CD4-positive, alpha-beta T cell treated with Interleukin-4 for 4 hours (primary cell): ENCODE results near the gene HHIPL2.
A peak's percentile ranks its signal among the peaks of the same experiment; 100 is the strongest.

Experiments used
- DNase-seq: peaks from one replicate; pipeline ENCODE4 v3.0.0-alpha.2; 2020

The HHIPL2 gene

GRCh38 chr1:222547944-222548671, at the start of gene HHIPL2:
Gene HHIPL2, minus strand, starts transcription at chr1:222548104. Its CDS starts 60 bp downstream, at chr1:222548044.
- DNase-seq, result no peak

DNA sequence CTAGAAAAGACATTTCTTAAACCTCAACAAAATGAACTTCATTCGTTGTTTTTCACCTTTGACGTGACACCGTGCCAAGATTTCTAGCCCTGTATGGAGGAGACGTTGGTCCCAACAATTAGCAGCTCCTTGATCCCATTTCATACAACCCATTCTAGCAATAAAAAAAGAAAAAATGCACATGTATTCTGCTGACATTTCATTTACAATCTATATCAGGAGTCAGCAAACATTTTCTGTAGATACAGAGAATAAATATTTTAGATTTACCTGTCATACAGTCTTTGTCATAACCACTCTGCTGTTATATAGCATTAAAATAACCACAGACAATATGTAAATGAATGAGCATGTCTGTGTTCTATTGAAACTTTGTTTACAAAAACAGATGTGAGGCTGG, 48.8 kb upstream of the HHIPL2 start:
- no peak for DNase-seq

DNA sequence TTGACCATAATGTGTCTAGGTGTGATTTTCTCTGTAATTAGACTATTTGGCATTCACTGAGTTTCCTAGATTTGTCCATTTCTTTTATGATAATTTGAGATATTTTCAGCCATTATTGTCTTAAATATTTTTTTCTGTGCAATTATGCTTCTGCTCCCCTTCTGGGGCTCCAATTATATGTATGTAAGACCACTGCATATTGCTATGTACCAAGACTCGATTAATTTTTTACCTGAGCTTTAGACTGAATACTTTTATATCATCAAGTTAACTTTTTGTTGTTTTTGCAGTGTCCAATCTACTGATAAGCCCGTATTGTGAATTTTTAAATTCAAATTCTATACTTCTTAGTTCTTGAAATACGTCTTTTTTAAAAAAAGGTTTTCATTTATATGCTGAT, 46.9 kb upstream of the HHIPL2 start:
- no peak for DNase-seq

- no peak for DNase-seq
Observed at GRCh38 chr1:222592171-222592570, 44.3 kb upstream of the HHIPL2 start.

DNA sequence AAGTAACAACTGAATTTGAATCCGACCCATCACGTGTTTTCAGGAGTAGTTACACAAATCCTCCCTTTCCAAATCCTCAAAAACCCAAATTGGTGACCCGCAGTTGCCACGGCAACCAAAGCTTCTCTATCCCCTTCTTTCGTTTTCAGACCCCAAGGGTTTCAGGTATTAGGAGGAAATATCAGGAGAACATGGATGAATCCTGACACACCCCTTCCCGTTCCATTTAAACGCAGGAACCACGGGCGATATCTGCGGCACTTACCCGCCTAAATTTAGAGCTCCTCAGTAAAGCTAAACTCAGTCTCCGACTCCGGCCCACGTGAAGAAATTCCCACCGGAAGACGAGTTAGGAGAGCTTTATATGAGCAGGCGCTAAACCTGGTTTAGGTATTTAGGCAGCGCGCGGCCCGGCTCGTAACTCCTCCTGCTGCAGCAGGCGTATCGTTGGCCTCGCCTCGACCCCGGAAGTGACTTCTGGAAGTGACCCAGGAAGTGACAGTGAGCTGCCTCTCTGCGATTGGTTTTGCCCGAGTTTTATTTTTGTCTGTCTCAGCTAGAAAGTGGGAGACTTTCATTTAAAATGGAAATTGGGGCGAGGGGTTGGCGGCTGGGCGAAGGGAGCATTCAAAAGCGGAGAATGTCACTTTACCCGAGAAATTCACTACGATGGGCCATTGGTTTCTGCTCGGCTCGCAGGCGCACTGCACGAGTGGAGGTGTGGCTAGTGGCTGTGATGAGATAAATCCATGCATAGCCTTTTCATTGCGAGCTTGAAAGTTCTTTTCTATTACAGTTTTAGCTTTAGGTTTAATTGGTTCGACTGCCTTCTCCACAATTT, 41.8 kb upstream of the HHIPL2 start, which contains the start of gene TAF1A:
TAF1A (minus strand) TSS at position 472 of the 841 bp plus-strand sequence.
- DNase-seq, result peak; percentile 85

- DNase-seq, result no peak
Observed at GRCh38 chr1:222588135-222588534, 40.2 kb upstream of the HHIPL2 start.

DNA sequence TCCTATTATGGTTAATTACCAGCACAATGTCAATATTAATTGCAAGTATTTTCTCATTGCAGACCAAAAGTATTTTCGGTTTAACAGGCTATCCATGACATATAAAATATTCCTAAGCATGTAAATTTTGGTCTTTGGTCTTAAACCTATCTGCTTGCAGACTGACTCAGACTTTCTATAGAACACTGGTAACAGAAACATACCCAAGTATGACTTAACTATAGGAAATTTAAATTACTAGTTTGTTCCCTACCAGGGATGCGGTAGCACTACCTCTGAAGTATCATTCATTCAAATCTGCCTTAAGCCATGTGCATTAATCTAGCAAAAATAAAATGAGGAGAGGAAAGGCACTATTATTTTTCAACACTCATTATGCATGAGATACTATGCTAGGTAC, 38.9 kb upstream of the HHIPL2 start:
- no peak for DNase-seq

- DNase-seq, result no peak
Observed at GRCh38 chr1:222583079-222583478, 35.2 kb upstream of the HHIPL2 start.

DNA sequence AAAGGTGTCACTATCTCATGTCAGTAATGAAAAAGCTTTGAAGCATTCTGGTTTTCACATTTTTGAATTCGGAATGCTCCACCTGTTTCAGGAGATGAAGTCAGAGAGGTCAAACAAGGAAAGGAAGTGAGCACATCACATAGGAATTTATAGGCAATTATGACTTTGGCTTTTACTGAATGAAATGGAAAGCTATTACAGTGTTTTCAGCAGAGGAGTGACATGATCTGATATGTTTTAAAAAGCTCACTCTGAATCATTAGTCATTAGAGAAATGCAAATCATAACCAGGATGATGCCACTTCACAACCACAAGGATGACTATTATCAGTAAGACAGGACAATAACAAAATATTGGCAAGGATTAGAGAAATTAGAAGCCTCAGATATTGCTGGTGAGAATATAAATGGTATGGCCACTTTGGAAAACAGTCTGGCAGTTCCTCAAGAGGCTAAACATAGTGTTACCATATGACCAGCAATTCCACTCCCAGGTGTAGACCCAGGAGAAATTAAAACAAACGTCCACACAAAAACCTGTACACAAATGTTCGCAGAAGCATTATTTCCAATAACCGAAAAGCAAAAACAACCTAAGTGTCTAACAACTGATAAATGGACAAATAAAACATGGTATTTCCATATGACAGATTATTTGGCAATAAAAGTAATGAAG, 34.3 kb upstream of the HHIPL2 start:
- DNase-seq, result no peak

DNA sequence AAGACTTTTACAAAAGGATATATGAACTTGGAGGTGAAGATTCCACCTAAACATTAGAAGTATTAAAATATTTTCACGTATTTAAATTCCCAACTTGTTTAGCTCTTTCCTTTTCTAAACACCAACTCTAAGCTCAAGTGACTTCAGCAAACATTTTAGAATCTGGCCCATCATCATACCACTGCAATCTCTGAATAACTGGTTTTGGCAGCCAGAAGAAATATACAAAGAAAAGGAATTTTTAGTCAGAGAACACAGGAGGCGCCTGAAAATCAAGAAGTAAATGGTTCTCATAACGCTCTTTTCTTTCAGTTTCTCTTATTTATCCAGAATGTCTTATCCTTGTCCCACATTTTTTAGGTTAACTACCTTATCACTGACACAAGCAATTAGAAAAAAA, 31.4 kb upstream of the HHIPL2 start:
- no peak for DNase-seq

- DNase-seq, result no peak
Observed at GRCh38 chr1:222570837-222571236, 22.9 kb upstream of the HHIPL2 start.

GRCh38 chr1:222561656-222562055, 13.8 kb upstream of the HHIPL2 start:
- no peak for DNase-seq

DNA sequence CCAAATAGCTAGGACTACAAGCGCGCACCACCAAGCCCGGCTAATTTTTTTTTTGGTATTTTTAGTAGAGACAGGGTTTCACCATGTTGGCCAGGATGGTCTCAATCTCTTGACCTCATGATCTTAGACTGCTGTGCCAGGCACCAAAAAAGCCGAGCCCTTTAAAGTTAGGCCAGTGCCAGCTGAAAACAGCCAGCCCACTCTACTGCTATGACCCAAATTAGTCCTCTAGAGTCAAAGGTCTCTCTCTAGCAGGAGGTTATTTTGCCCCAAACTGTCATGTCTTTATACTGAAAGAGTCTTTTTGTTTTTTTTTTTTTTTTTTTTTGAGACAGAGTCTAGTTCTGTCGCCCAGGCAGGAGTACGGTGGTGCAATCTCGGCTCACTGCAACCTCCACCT, 9.7 kb upstream of the HHIPL2 start:
- no peak for DNase-seq

DNA sequence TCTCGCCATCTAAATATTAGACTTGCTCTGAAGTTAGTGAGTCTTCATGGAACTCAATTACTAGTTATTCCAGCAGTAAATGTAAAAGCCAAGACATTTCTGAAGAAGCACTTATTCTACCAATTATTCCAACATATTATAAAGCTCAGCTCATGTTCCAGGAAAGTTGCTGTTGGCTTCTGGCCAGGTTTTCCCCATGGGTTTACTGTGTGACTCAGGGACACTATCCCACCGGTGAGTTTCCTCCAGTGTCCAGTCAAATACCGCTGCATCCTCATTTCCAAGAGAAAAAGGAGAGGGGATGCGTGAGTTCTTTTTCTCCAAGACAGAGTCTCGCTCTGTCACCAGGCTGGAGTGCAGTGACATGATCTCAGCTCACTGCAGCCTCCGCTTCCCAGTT, 9.2 kb upstream of the HHIPL2 start:
- DNase-seq, result no peak

DNA sequence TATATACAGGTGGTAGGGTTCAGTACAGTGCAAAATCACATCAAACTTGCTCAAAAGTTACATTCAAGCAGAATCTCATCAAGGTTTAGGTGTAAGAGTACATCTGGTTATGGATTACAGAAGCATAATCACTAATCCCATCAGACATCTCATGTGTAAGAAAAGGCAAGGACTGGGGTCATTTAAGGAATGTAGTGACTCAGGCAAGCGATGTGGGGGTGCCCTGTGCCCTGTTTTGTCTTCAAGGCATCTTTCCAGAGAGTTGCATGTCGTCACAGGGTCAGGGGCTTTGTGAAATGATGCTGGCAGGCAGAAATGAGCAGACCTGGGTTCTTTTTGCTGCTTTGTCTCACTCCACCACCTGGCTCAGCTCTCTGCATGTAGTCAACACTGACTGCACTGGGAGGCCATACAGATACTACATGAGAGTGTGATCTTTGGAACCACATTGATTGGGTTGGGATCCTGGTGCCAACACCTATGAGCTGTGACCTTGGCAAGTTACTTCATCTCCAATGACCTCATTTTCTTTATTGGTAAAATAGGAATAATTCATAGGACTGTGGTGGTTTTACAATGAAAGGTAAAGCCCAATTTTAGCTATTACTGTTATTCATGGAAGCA, 8.2 kb upstream of the HHIPL2 start:
- no peak for DNase-seq

- DNase-seq, result no peak
Observed at GRCh38 chr1:222554177-222554576, 6.3 kb upstream of the HHIPL2 start.

GRCh38 chr1:222552882-222553281, 5.0 kb upstream of the HHIPL2 start:
- DNase-seq, result no peak

- no peak for DNase-seq
Observed at GRCh38 chr1:222547260-222547614, 667 bp downstream of the HHIPL2 start.

- DNase-seq, result no peak
Observed at GRCh38 chr1:222546548-222547259, 1.2 kb downstream of the HHIPL2 start.

DNA sequence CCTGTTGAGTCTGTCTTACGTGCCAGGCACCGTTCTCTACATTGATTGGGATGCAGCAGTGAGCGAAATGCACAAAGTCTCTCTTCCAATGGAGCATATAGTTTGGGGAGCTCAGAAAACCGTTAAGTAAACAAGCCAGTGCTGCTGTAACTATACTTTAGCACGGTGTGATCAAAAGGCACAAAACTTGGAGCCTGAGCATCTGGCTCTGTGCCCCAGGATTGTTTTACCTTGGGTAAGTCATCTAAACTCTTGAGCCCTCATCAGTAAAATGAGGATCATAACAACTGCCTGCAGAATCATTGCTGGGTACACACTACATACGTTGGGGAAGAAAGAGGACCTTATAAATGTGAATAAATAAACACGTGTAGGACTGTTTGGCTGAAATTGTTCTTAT, 1.8 kb downstream of the HHIPL2 start:
- no peak for DNase-seq

- no peak for DNase-seq
Observed at GRCh38 chr1:222543817-222544216, 4.1 kb downstream of the HHIPL2 start.

DNA sequence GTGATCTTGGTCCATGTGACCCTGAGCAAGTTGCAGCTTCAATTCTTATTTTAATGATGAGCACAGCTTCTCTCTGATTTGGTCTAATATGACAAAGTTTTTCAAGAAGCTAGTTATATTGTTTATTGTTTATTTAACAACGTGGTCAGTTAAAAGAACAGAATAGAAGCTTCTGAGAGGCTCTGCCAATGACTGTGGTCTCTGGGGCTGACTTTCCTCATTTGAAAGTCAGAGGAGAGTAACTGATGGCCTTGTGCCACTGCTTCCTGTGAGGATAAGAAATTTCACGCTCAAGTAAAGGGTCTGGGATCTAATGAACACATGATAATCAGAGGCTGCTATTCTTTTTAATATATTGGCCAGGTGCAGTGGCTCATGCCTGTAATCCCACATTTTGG, 7.3 kb downstream of the HHIPL2 start:
- no peak for DNase-seq
